NOMO-1 treated with DMSO at 0.1 percent for 48 hours (cell line): ENCODE data around the gene XKR7.

Source experiments
- DNase-seq: peaks from one replicate; lab custom pipeline; 2025; ENCODE audit not compliant: unreplicated experiment; lab: John Stamatoyannopoulos, UW

XKR7 gene

GRCh38 chr20:31977080-31977479, 9.1 kb downstream of the XKR7 start:
- DNase-seq = no peak

- no peak for DNase-seq
Observed at GRCh38 chr20:31979713-31980426, 11.9 kb downstream of the XKR7 start.

- no peak for DNase-seq
Observed at GRCh38 chr20:31981784-31982183, 13.8 kb downstream of the XKR7 start.

- no peak for DNase-seq
Observed at GRCh38 chr20:31984981-31985471, 17.1 kb downstream of the XKR7 start.

GRCh38 chr20:31987744-31988143, 19.8 kb downstream of the XKR7 start:
- no peak for DNase-seq

- DNase-seq = no peak
Observed at GRCh38 chr20:31988430-31989015, 20.6 kb downstream of the XKR7 start.

- DNase-seq = no peak
Observed at GRCh38 chr20:31989030-31989645, 21.2 kb downstream of the XKR7 start.

GRCh38 chr20:31990641-31991338, 22.8 kb downstream of the XKR7 start:
- DNase-seq = no peak

- DNase-seq = no peak
Observed at GRCh38 chr20:31991339-31991705, 23.4 kb downstream of the XKR7 start.

GRCh38 chr20:31992086-31992485, 24.1 kb downstream of the XKR7 start:
- no peak for DNase-seq

- no peak for DNase-seq
Observed at GRCh38 chr20:31996996-31997395, 29.0 kb downstream of the XKR7 start.

- DNase-seq = no peak
Observed at GRCh38 chr20:31998246-31998645, 30.3 kb downstream of the XKR7 start.

- no peak for DNase-seq
Observed at GRCh38 chr20:32003325-32003724, 35.4 kb downstream of the XKR7 start.

- peak; percentile 11 for DNase-seq
Observed at GRCh38 chr20:32004963-32005362, 37.0 kb downstream of the XKR7 start.

- DNase-seq = no peak
Observed at GRCh38 chr20:32006053-32006452, 38.1 kb downstream of the XKR7 start.

GRCh38 chr20:32006841-32007786, 39.2 kb downstream of the XKR7 start:
- DNase-seq = no peak

GRCh38 chr20:32007787-32008616, 40.1 kb downstream of the XKR7 start:
- DNase-seq = no peak

GRCh38 chr20:32009564-32009963, 41.6 kb downstream of the XKR7 start:
- DNase-seq = no peak

GRCh38 chr20:32010101-32010500, 42.1 kb downstream of the XKR7 start, which contains the start of gene CCM2L:
TSS of gene CCM2L (plus strand) at chr20:32010438. CDS start at chr20:32010455, 17 bp downstream.
- DNase-seq = no peak

- no peak for DNase-seq
Observed at GRCh38 chr20:32010666-32011065, 42.7 kb downstream of the XKR7 start.
